HG02623 (cell line): ENCODE results near the gene NCOA4.
"Not testable (repeated sequence)": the region's sequence is repeated elsewhere in the genome, so short reads cannot be mapped to it uniquely, and the experiment has no call there.

Source experiments
- ATAC-seq: cut with Tn5 transposase; IDR thresholded peaks from one replicate; pipeline ENCODE4 v1.9.1; 2021; ENCODE audit warnings: moderate library complexity; ENCODE audit not compliant: unreplicated experiment

Gene NCOA4

GRCh38 chr10:46052791-46053375 lies 22.5 kb upstream of the NCOA4 start:
- no peak for ATAC-seq

- ATAC-seq, result no peak
Observed at GRCh38 chr10:46052057-46052790, 21.8 kb upstream of the NCOA4 start.

- ATAC-seq, result no peak
Observed at GRCh38 chr10:46050941-46051623, 20.7 kb upstream of the NCOA4 start.

- not testable (repeated sequence) for ATAC-seq
Observed at GRCh38 chr10:46049497-46049831, 19.0 kb upstream of the NCOA4 start.

GRCh38 chr10:46048152-46048551 lies 17.7 kb upstream of the NCOA4 start:
- ATAC-seq, result no peak

GRCh38 chr10:46046261-46046660 lies 15.8 kb upstream of the NCOA4 start, which contains the start of gene MSMB:
Gene MSMB, minus strand, starts transcription at chr10:46046269. Its CDS starts 32 bp downstream, at chr10:46046237.
- ATAC-seq, result no peak

- ATAC-seq, result no peak
Observed at GRCh38 chr10:46042527-46042926, 12.1 kb upstream of the NCOA4 start.

GRCh38 chr10:46040004-46040403 lies 9.6 kb upstream of the NCOA4 start:
- ATAC-seq, result no peak

GRCh38 chr10:46037107-46037825 lies 6.8 kb upstream of the NCOA4 start:
- ATAC-seq, result no peak

GRCh38 chr10:46035923-46036849 lies 5.8 kb upstream of the NCOA4 start:
- ATAC-seq, result no peak

- no peak for ATAC-seq
Observed at GRCh38 chr10:46033602-46034011, 3.2 kb upstream of the NCOA4 start.

GRCh38 chr10:46031648-46032532 lies 1.5 kb upstream of the NCOA4 start:
- ATAC-seq, result no peak

- no peak for ATAC-seq
Observed at GRCh38 chr10:46029461-46030030, 877 bp downstream of the NCOA4 start.

GRCh38 chr10:46028584-46029460 lies 1.6 kb downstream of the NCOA4 start:
- ATAC-seq, result no peak

- no peak for ATAC-seq
Observed at GRCh38 chr10:46026106-46026505, 4.3 kb downstream of the NCOA4 start.

- ATAC-seq, result no peak
Observed at GRCh38 chr10:46025406-46025805, 5.0 kb downstream of the NCOA4 start.

- ATAC-seq, result no peak
Observed at GRCh38 chr10:46024948-46025347, 5.5 kb downstream of the NCOA4 start.
